Esophagus squamous epithelium (tissue), 4 donors: ENCODE results near the gene FADS3.

ENCODE experiments used
- POLR2A ChIP-seq, 4 donors: fragments of 450-650 bp; IDR thresholded peaks; one replicate each; pipeline ENCODE4 v1.6.1; 2017; ENCODE audit warnings: antibody characterized with exemption in 4 of 4, mild to moderate bottlenecking in 4 of 4, moderate library complexity in 3 of 4
- TF ChIP-seq, protein P1 (sequence below), 6 experiments: fragments of 450-650 bp in 4 of 6; fragments of 200-600 bp in 2 of 6; sonication (generic) in 2 of 6; IDR thresholded peaks; one replicate each; pipeline ENCODE4 v1.5.1; 2016 to 2019; ENCODE audit warnings: antibody characterized with exemption in 6 of 6, mild to moderate bottlenecking in 4 of 6, moderate library complexity in 4 of 6

DNA sequence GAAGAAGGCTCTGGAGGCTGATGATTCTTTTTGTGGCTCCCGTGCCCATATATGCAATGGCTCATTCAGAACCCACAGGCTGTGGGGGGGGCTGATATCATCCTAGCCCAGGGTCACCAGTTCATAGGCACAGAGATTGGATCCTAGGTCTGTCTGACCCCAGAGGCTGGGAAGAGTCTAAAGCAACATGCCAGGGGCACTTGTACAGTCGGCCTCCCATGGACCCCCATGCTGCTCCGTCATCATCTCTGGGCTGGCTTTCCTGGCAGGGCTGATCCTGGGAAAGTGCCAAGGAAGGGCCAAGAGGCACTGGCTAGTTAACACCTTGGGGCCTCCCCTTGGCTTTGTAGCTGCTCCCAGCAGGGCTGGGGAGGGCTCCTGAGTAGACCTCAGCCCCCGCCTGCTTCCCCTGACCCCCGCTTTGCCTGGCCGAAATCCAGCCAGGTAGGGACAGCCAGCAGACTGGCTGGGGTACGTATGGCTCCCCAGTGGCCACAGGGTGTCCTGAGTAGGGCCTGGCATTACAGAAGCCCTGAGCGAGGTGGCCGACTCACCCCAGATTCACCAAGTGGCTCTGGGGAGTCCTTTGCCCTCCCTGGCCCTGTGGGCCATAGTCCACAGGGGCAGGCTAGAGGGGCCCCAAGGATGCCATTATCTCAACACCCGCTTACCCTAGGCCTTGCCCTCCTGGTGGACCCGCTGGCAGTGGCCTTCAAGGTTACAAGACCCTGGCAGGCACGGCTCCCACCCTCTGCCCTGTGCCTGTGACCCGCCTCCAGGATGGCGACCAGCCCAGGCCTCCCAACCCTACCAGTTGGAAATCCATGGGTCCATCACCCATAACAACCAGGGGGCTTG lies 22.5 kb downstream of the FADS3 start:
- TF ChIP-seq, protein P1, sequence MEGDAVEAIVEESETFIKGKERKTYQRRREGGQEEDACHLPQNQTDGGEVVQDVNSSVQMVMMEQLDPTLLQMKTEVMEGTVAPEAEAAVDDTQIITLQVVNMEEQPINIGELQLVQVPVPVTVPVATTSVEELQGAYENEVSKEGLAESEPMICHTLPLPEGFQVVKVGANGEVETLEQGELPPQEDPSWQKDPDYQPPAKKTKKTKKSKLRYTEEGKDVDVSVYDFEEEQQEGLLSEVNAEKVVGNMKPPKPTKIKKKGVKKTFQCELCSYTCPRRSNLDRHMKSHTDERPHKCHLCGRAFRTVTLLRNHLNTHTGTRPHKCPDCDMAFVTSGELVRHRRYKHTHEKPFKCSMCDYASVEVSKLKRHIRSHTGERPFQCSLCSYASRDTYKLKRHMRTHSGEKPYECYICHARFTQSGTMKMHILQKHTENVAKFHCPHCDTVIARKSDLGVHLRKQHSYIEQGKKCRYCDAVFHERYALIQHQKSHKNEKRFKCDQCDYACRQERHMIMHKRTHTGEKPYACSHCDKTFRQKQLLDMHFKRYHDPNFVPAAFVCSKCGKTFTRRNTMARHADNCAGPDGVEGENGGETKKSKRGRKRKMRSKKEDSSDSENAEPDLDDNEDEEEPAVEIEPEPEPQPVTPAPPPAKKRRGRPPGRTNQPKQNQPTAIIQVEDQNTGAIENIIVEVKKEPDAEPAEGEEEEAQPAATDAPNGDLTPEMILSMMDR (IDR thresholded peaks at IDR 0.05): no peak
- no peak for TF ChIP-seq POLR2A (IDR thresholded peaks at IDR 0.05)
